Measurements from ENCODE around the gene SNCA.

DNA sequence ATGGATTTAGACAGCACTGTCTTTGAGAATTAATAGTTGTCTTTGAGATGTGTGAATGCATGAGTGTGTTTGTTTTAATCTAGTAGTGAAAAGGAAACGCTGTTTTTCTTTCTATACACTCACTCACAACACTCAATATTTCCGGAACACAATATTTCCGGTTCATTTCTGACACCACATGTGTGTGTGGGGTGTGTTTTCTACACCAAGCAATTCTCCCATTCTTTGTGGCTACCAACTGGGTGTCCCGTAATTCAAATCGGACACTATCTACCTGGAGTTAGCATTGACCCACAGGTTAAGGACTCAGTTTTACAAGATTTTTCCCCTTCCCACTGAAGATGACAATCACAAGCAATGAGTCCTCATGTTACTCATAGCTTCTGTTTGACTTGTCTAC, 113.9 kb downstream of the SNCA start:
- TF ChIP-seq EP300 (IDR thresholded peaks at IDR 0.05) (no peak), POLR2AphosphoS5 (IDR thresholded peaks at IDR 0.05) (no peak)

Data from upper lobe of left lung (tissue), 4 donors.